ENCODE results near the gene CTF1.

The CTF1 gene

GRCh38 chr16:30901201-30902028, 5.0 kb downstream of the CTF1 start:
- peaks cover 0 to 14% (median 10%) of the 10 kb centered on the region in 11 experiments; a peak in 17 of 22 replicates for H3K9me3 ChIP-seq (replicated peaks in 1 of 11)
- peak overlapping the region; percentile 53 to 84 (median 70) for H3K4me3 ChIP-seq
- peak overlapping the region; percentile 91 to 100 (median 97) for H3K27ac ChIP-seq
- no peaks in the 10 kb centered on the region for H3K36me3 ChIP-seq
- no peaks in the 10 kb centered on the region for H3K27me3 ChIP-seq
- no peak for TF ChIP-seq Cebpa-rat (IDR thresholded peaks at IDR 0.05)
- H3K4me2 ChIP-seq = peak overlapping the region; percentile 82 to 98 (median 98)
- no peaks in the 10 kb centered on the region for H4K20me1 ChIP-seq
- peak overlapping the region; percentile 89 to 99 (median 97) for H3K9ac ChIP-seq
- peaks cover 48 to 61% (median 56%) of the 10 kb centered on the region in 10 experiments for H3K4me1 ChIP-seq

- peak overlapping the region; percentile 91 to 100 (median 97) for H3K27ac ChIP-seq
- TF ChIP-seq Cebpa-rat (IDR thresholded peaks at IDR 0.05) = no peak
These were observed 5.9 kb downstream of the CTF1 start for GRCh38 chr16:30902029-30902972.

GRCh38 chr16:30903002-30903401, 6.6 kb downstream of the CTF1 start:
- Histone ChIP-seq H4K20me1 (no peaks in the 10 kb centered on the region), H3K27me3 (no peaks in the 10 kb centered on the region), H3K4me1 (peaks cover 43 to 55% (median 50%) of the 10 kb centered on the region in 10 experiments), H3K9me3 (replicated peaks in 1 of 11) (peaks cover 0 to 14% (median 10%) of the 10 kb centered on the region in 11 experiments; a peak in 17 of 22 replicates), H3K27ac (peak overlapping the region; percentile 91 to 100 (median 97)), H3K4me3 (peak overlapping the region; percentile 53 to 84 (median 70); a peak in 17 of 20 replicates), H3K4me2 (peak overlapping the region; percentile 82 to 98 (median 98)), H3K36me3 (no peaks in the 10 kb centered on the region), H3K9ac (peak overlapping the region in 10 of 11 experiments; percentile 89 to 99 (median 98); a peak in 20 of 22 replicates)
- no peak for TF ChIP-seq Cebpa-rat (IDR thresholded peaks at IDR 0.05)

More at GRCh38 chr16:30902029-30902972, 5.9 kb downstream of the CTF1 start:
- Histone ChIP-seq H4K20me1 (no peaks in the 10 kb centered on the region), H3K4me1 (peaks cover 43 to 55% (median 50%) of the 10 kb centered on the region in 10 experiments), H3K4me3 (peak overlapping the region; percentile 53 to 84 (median 70)), H3K9ac (peak overlapping the region; percentile 89 to 99 (median 97)), H3K4me2 (peak overlapping the region; percentile 82 to 98 (median 98)), H3K27me3 (no peaks in the 10 kb centered on the region), H3K9me3 (replicated peaks in 1 of 11) (peaks cover 0 to 14% (median 10%) of the 10 kb centered on the region in 11 experiments; a peak in 17 of 22 replicates), H3K36me3 (no peaks in the 10 kb centered on the region)

DNA sequence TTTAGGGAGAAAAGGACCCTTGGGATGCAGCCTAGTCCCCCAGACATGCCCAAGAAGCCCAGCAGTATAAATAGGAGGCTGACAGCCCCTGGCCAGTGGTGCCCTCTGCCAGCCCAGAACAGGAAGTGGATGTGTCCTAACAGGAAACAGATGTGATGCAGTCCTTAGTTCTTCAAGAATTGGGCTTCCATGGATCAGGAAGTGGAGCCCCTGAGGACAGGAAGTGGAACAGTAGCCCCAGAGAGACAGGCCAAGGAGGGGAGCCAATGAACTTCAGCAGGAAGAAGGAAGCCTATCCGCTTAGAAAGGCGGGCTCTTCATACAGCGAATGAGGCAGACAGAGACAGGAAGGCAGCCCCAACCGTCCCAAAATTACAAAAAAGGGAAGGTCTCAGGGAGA, 7.2 kb downstream of the CTF1 start:
- H3K9me3 ChIP-seq (replicated peaks in 1 of 11) = peaks cover 0 to 14% (median 10%) of the 10 kb centered on the region in 11 experiments; a peak in 17 of 22 replicates
- H3K9ac ChIP-seq = peak overlapping the region; percentile 61 to 99 (median 97); a peak in 21 of 22 replicates
- no peak; a peak in 1 of 22 replicates for TF ChIP-seq Cebpa-rat (IDR thresholded peaks at IDR 0.05)
- H3K36me3 ChIP-seq = no peaks in the 10 kb centered on the region
- no peaks in the 10 kb centered on the region for H3K27me3 ChIP-seq
- H3K4me3 ChIP-seq = peak overlapping the region in 7 of 10 experiments; percentile 1 to 71 (median 32); a peak in 5 of 20 replicates
- no peaks in the 10 kb centered on the region for H4K20me1 ChIP-seq
- H3K4me1 ChIP-seq = peaks cover 45 to 57% (median 51%) of the 10 kb centered on the region in 10 experiments
- H3K4me2 ChIP-seq = peak overlapping the region; percentile 82 to 98 (median 98)
- H3K27ac ChIP-seq = peak overlapping the region; percentile 91 to 100 (median 97)

DNA sequence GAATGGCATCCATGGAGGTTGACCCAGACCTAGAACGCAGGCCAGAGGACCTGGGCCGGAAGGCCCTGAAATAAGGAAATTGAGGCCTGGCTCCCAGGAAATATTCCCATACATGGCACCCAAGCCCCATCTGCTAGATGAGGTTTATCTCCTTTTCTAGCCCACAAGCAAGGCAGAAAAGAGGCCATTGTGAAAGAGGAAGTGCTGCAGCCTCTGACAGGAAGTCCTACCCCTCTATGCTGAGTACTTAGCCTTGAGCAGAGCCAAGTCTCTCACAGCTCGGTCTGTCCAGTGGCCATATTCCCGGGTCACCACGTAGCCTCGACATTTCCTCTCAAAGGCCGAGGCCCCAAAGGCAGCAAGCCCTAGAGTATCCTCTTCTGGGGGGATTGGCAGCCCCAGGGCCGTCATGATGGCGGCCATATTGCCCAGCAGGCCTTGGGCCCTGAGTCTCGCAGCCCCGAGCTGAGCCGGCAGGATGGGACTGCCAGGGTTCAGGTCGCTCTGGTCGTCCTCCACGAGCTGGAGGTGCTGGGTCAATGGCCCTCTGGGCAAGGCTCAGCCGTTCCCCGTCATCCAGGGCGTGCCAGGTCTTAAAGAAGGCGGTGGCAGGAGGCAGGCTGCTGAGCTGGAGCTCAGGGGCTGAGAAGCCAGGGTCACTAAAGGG, 7.8 kb downstream of the CTF1 start:
- Histone ChIP-seq H3K9me3 (replicated peaks in 1 of 11) (peaks cover 0 to 14% (median 10%) of the 10 kb centered on the region in 11 experiments; a peak in 17 of 22 replicates), H4K20me1 (no peaks in the 10 kb centered on the region), H3K36me3 (no peaks in the 10 kb centered on the region), H3K9ac (peak overlapping the region; percentile 61 to 99 (median 97); a peak in 21 of 22 replicates), H3K4me2 (peak overlapping the region; percentile 82 to 98 (median 98)), H3K4me3 (peak overlapping the region in 9 of 10 experiments; percentile 1 to 53 (median 27); a peak in 14 of 20 replicates), H3K27ac (peak overlapping the region; percentile 91 to 100 (median 97)), H3K27me3 (no peaks in the 10 kb centered on the region), H3K4me1 (peaks cover 45 to 57% (median 51%) of the 10 kb centered on the region in 10 experiments)
- no peak for TF ChIP-seq Cebpa-rat (IDR thresholded peaks at IDR 0.05)

- H3K9ac ChIP-seq = no peak overlapping the region
- H3K9me3 ChIP-seq (replicated peaks in 1 of 11) = peaks cover 0 to 14% (median 10%) of the 10 kb centered on the region in 11 experiments; a peak in 17 of 22 replicates
- H4K20me1 ChIP-seq = no peaks in the 10 kb centered on the region
- TF ChIP-seq Cebpa-rat (IDR thresholded peaks at IDR 0.05) = no peak
- peak overlapping the region in 1 of 11 experiments; percentile 55; a peak in 1 of 22 replicates for H3K4me2 ChIP-seq
- no peak overlapping the region for H3K4me3 ChIP-seq
- peaks cover 36 to 53% (median 46%) of the 10 kb centered on the region in 10 experiments for H3K4me1 ChIP-seq
- no peak overlapping the region for H3K27ac ChIP-seq
- no peaks in the 10 kb centered on the region for H3K27me3 ChIP-seq
- no peaks in the 10 kb centered on the region for H3K36me3 ChIP-seq
These were observed 10.7 kb downstream of the CTF1 start for GRCh38 chr16:30907064-30907463.

- H3K9ac ChIP-seq = peak overlapping the region in 6 of 11 experiments; percentile 23 to 54 (median 26); a peak in 4 of 22 replicates
- H3K9me3 ChIP-seq (replicated peaks in 1 of 11) = no peaks in the 10 kb centered on the region
- H3K36me3 ChIP-seq = no peaks in the 10 kb centered on the region
- TF ChIP-seq Cebpa-rat (IDR thresholded peaks at IDR 0.05) = no peak
- peaks cover 6 to 44% (median 32%) of the 10 kb centered on the region in 10 experiments for H3K4me1 ChIP-seq
- H4K20me1 ChIP-seq = no peaks in the 10 kb centered on the region
- peak overlapping the region in 8 of 11 experiments; percentile 9 to 49 (median 38); a peak in 13 of 22 replicates for H3K4me2 ChIP-seq
- H3K27ac ChIP-seq = no peak overlapping the region
- no peaks in the 10 kb centered on the region for H3K27me3 ChIP-seq
- no peak overlapping the region for H3K4me3 ChIP-seq
These were observed 14.1 kb downstream of the CTF1 start for GRCh38 chr16:30910427-30911029.

All from BLaER1 treated with 17β-estradiol and CSF1 and Interleukin-3, amounts not matched to agents 10 nM and 100 nM (cell line).